ENCODE data around the gene PAX7. TPM values are rescaled to one million over a fixed set of nuclear protein-coding genes. Genes with fewer than 3 reads are reported as not detected.

The PAX7 gene
- total and polyA plus RNA-seq, 9 of the 15 experiments (the other 6 are each of a cell fraction or from before 2014, with no cell fraction given) = not detected

DNA sequence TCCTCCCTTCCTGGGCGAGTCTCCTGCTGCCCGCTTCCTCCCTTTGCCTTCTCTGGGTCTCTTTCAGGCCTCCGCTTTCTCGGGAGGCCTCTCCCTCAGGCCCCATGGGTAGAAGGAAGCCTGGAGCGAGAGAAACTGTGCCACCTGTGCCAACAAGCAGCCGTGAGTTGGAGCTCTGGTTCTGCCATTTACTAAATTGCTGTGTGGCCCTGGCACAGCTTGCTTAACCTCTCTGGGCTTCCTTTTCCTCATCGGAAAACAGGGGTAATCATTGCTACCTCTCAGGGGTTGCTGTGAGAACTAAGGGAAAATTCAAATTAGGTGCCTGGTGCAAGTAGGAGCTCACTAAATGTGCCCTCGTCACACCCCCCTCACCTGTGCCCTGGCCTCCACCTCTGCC is 80.4 kb downstream of the PAX7 start:
- no peak overlapping the region for H3K9ac ChIP-seq (ENCODE audit: insufficient read depth in 1 of 2, low read depth in 2 of 2, low read length in 2 of 2)
- in situ Hi-C loops (cut with MboI) (no loop called here), intact Hi-C loops (cut with micrococcal nuclease) (no loop called here)
- no peak overlapping the region for H3K27ac ChIP-seq (ENCODE audit: extremely low read depth, low read depth, low read length)
- no TSS peak for BruUV-seq (replicated peaks)
- ATAC-seq (no peak), DNase-seq (ENCODE audit: extremely low read depth in 1 of 4, low spot score in 3 of 4) (no peak), FAIRE-seq (no peak)
- no peak overlapping the region for H2AFZ ChIP-seq (ENCODE audit: low read depth, low read length)
- no peaks in the 10 kb centered on the region for H3K36me3 ChIP-seq (ENCODE audit: control insufficient read depth, insufficient read depth, low read length)
- no peaks in the 10 kb centered on the region for H3K9me3 ChIP-seq (replicated peaks; ENCODE audit: control insufficient read depth, insufficient read depth, low read depth, low read length)
- H3K4me3 ChIP-seq = no peak overlapping the region
- CTCF ChIA-PET (ENCODE audit: low intra/inter-chr PET ratio) = no interaction called here
- peaks cover 2 to 3% of the 10 kb centered on the region in 2 experiments; a peak in 2 of 5 replicates for H3K4me1 ChIP-seq (replicated peaks in 1 of 2; ENCODE audit: control insufficient read depth in 2 of 2, insufficient read depth in 2 of 2, low read length in 2 of 2)
- H3K27me3 ChIP-seq (ENCODE audit: control insufficient read depth in 2 of 2, insufficient read depth in 2 of 2, low read length in 2 of 2) = peaks cover 33 to 73% of the 10 kb centered on the region in 2 experiments
- peak; percentile 50 for TF ChIP-seq RBM25 (IDR thresholded peaks at IDR 0.05; ENCODE audit: low read depth, low read length, severe bottlenecking)
- no peak for TF ChIP-seq HCFC1 (IDR thresholded peaks at IDR 0.05; ENCODE audit: low read depth, low read length)
- TF ChIP-seq ZFP36 (IDR thresholded peaks at IDR 0.05; ENCODE audit: low read depth, low read length, partially characterized antibody) = peak; percentile 69
- H3K9me1 ChIP-seq (ENCODE audit: control insufficient read depth, insufficient read depth, low read length) = no peaks in the 10 kb centered on the region
- WGBS (ENCODE audit: insufficient coverage, low coverage, missing lambda C conversion rate) = 3% methylated on average over 6 of the region's 8 CpGs
- POLR2A ChIA-PET = interaction anchor here (0.6 kb wide), 1 partner anchor 117 kb away, joined by 3 read pairs; no protein-coding TSS in a partner anchor
- H3K79me2 ChIP-seq (ENCODE audit: control insufficient read depth, insufficient read depth, low read length) = no peaks in the 10 kb centered on the region
- no peak overlapping the region for H3K4me2 ChIP-seq (ENCODE audit: insufficient read depth, low read length)
- peaks cover 15% of the 10 kb centered on the region for H4K20me1 ChIP-seq (replicated peaks; ENCODE audit: control insufficient read depth, insufficient read depth, low read length)

DNA sequence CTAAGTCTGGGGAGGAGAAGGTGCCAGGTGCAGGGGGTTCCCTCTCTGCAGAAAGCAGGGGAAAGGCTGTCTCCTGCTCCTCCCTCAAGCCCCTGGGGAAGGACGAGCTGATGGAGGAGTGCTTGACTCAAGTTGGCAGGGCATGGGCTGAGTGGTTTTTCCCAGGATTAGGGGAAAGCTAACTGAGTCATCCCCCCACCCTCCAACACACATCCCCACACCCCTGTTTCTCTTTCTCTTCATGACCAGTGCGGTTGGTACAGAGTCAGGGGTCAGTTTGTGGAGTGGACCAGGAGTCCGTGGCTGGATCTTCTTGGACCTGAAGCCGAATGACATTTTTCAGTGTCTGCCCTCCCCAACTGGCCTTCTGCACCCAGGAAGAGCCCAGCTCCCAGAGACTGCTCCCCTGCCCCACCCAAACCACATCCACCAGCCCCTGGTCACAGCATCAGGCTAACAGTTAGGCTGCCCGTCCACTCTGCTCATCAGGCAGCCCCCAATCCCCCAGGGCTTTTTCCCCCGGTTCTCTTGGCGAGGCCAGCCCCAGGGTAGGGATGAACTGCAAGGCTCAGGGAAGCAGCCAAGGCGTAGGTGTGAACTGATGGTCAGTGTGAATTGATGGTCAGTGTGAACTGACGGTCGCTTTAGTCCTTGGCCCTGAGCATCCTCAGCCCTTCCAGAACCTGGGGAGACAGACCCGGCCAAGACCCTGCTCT is 81.0 kb downstream of the PAX7 start:
- 0% methylated on average over 11 of the region's 11 CpGs for WGBS (ENCODE audit: insufficient coverage, low coverage, missing lambda C conversion rate)
- Histone ChIP-seq H3K27me3 (ENCODE audit: control insufficient read depth in 2 of 2, insufficient read depth in 2 of 2, low read length in 2 of 2) (peaks cover 39 to 77% of the 10 kb centered on the region in 2 experiments), H2AFZ (ENCODE audit: low read depth, low read length) (no peak overlapping the region), H4K20me1 (replicated peaks; ENCODE audit: control insufficient read depth, insufficient read depth, low read length) (peaks cover 15% of the 10 kb centered on the region), H3K79me2 (ENCODE audit: control insufficient read depth, insufficient read depth, low read length) (no peaks in the 10 kb centered on the region), H3K27ac (ENCODE audit: extremely low read depth, low read depth, low read length) (no peak overlapping the region), H3K4me3 (no peak overlapping the region), H3K9me3 (replicated peaks; ENCODE audit: control insufficient read depth, insufficient read depth, low read depth, low read length) (no peaks in the 10 kb centered on the region), H3K9me1 (ENCODE audit: control insufficient read depth, insufficient read depth, low read length) (no peaks in the 10 kb centered on the region), H3K4me2 (ENCODE audit: insufficient read depth, low read length) (no peak overlapping the region), H3K9ac (ENCODE audit: insufficient read depth in 1 of 2, low read depth in 2 of 2, low read length in 2 of 2) (no peak overlapping the region), H3K4me1 (replicated peaks in 1 of 2; ENCODE audit: control insufficient read depth in 2 of 2, insufficient read depth in 2 of 2, low read length in 2 of 2) (peaks cover 7 to 10% of the 10 kb centered on the region in 2 experiments; a peak in 4 of 5 replicates), H3K36me3 (ENCODE audit: control insufficient read depth, insufficient read depth, low read length) (no peaks in the 10 kb centered on the region)
- POLR2A ChIA-PET = interaction anchor here (0.6 to 0.8 kb wide), 2 partner anchors 39 to 117 kb away, joined by 3 read pairs; no protein-coding TSS in a partner anchor
- no TSS peak for BruUV-seq (replicated peaks)
- in situ Hi-C loops (cut with MboI) = no loop called here
- TF ChIP-seq ZNF445 (CRISPR knock-in tag; IDR thresholded peaks at IDR 0.05; ENCODE audit: low read depth) (no peak), MAZ (CRISPR knock-in tag; conservative IDR thresholded peaks at IDR 0.05 in 1 of 2, IDR thresholded peaks at IDR 0.05 in 1 of 2) (no peak), PTBP1 (IDR thresholded peaks at IDR 0.05; ENCODE audit: low read depth, low read length) (peak; percentile 99), USF1 (CRISPR knock-in tag; IDR thresholded peaks at IDR 0.05) (no peak), ZNF431 (CRISPR knock-in tag; IDR thresholded peaks at IDR 0.05) (no peak), COPS2 (conservative IDR thresholded peaks at IDR 0.05) (no peak)
- no peak for FAIRE-seq
- no peak for DNase-seq (ENCODE audit: extremely low read depth in 1 of 4, low spot score in 3 of 4)
- intact Hi-C loops (cut with micrococcal nuclease) = no loop called here
- no peak; the same call in 2 of the 3 replicates for ATAC-seq
- CTCF ChIA-PET (ENCODE audit: low intra/inter-chr PET ratio) = interaction anchor here (0.5 kb wide), 1 partner anchor 116 kb away, joined by 4 read pairs; no protein-coding TSS in a partner anchor
